Stimulated activated CD8-positive, alpha-beta memory T cell treated with anti-CD3 and anti-CD28 coated beads, Interleukin-15, amount 100 ng/mL, for 48 hours (primary cell): ENCODE measurements around the gene HLA-A.
"Not testable (repeated sequence)": the region's sequence is repeated elsewhere in the genome, so short reads cannot be mapped to it uniquely, and the experiment has no call there.

Experiments
- DNase-seq, 2 donors: peaks; one replicate each; pipeline ENCODE4 v3.0.0-alpha.2; 2020; ENCODE audit warnings: low read depth in 2 of 2

Gene HLA-A

DNA sequence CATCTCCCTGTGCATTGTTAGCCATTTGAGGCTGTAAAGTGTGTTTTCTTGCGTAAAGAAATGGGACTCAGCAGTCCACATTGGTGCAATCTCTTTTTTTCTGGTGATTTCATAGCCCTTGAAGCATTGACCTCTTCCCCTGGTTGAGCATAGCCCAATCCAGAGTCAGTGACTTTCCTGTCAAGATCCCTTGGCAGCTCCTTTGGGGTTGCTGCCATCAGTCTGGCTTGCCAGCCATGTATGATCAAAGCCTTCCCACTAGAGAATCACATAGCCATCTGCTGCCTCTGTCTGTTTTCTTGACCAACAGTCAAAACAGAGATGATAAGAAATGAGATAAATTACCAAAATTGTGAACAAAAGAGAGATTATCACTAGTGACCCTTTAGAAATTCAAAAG is 19.6 kb downstream of the HLA-A start:
- no peak for DNase-seq

DNA sequence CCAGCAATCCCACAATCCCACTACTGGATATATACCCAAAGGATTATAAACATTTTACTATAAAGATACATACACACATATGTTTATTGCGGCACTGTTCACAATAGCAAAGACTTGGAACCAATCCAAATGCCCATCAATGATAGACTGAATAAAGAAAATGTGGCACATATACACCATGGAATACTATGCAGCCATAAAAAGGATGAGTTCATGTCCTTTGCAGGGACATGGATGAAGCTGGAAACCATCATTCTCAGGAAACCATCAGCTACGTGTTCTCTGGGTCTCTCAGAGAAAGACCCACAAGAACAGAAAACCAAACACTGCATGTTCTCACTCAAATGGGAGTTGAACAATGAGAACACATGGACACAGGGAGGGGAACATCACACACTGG is 21.4 kb downstream of the HLA-A start:
- not testable (repeated sequence) for DNase-seq

DNA sequence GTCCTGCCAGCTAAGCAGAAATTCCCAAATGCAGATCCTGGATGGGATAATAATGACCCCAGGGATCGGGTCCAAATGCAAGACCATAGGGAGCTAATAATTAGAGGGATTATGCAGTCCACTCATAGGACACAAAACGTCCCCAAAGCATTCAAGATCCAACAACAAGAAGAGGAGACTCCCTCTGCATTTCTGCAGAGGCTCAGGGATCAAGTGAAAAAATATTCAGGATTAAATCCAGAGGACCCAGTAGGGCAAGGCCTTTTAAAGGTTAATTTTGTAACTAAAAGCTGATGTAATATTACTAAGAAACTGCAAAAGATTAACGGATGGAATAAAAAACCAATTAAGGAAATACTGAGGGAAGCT is 22.2 kb downstream of the HLA-A start:
- no peak for DNase-seq

DNA sequence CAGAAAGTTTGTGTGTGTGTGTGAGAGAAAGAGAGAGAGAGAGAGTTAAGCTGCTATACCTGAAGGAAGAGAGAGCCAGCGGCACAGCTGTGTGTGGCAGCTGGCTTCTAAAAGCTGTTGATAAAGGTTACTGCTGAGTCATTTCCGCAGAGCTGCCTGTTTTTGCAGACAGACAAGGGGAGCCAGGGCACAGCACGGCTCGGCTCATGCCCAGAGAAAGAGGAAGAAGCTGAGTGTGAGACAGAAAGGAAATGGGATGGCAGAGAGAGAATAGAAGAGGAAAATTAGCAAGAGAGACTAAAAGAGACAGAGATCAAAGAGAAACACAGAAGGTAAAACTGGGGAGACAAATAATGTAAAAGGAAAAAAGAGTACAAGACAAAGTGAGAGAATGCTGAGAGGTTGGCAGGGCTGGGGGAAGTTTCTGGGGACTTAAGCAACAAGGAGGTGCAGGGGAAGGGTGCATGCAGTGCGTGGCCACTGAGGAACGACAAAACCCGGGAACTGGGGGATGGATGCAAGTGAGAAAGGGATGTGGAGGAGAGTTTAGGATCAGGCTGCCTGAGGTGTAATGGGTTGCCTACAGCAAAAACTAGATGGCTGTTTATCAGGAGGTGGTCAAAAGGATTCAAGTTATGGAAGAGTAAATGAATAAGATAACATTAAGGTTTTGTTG is 22.7 kb downstream of the HLA-A start:
- DNase-seq = peak; percentile 44 to 64

DNA sequence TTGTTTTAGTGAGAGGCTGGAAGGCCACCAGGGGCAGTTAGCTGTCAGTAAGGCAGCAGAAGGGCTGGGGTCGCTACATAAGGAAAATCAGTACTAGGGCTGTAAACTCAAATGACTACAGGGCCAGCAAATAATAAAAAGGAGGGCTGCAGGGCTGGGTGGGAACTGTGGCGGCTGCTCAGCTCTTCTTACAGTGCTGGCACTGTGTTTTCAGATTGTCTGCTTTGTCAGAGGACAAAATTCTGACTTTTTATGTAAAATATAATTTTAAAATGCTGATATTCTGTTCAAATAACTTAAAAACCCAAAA is 23.2 kb downstream of the HLA-A start:
- no peak for DNase-seq

DNA sequence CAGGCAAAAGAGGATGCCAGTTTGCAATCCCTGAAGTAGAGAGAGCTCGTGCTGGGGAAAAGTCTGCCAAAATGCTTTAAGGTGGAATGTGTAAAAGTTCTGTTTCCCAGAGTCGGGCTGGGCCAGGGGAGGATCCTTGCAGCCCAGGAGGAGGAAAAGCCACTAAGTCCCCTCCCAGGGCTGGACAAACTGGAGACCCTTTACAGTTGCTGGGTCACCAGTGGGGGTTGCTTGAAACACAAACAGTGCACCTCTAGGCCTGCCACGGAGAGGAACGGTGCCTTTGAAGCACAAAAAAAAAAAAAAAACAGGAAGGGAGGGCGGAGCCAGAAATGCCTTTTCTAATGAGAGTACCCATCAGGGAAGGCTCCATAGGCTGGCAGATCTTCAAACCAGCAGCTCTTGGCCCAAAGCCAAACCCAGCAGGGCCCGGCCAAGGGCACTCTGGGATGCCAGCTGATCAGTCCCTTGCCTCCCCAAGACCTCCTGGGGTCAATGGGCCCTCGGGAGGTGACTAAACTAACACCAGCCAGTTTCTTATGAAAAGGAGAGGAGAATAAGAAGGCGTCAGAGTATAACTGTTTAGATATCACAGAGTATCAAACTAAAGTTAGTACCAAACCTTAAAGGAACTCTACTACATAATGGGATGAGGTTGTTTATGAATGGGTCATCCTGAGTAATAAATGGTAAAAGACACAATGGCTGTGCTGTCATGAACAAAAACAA is 23.7 kb downstream of the HLA-A start:
- no peak for DNase-seq

DNA sequence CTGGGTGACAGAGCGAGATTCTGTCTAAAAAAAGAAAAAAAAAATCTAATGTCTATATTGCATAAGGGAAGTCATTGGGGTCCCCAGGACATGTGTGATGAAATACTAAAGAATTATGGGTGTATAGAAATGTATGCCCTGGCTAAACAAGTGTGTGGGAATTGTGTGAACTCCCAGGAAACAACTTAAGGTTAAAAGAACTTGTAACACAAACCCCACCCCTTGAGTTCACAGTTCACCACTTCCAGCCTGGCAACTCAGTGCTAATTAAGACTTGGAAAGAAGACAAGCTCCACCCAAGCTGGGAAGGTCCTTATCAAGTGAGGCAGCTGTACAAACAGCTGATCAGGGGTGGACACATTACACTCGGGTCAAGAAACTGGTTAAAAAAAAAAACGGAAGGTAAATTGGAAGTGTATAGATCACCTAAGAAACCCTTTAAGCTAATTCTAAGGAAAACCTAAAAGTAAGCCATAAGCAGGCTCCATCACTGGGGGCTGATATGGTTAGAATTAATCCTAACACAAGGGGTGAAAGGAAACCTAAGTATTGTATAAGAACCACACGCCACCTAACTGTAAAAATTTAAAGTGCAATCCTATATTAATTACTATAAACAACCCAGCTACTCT is 25.2 kb downstream of the HLA-A start:
- DNase-seq = no peak

DNA sequence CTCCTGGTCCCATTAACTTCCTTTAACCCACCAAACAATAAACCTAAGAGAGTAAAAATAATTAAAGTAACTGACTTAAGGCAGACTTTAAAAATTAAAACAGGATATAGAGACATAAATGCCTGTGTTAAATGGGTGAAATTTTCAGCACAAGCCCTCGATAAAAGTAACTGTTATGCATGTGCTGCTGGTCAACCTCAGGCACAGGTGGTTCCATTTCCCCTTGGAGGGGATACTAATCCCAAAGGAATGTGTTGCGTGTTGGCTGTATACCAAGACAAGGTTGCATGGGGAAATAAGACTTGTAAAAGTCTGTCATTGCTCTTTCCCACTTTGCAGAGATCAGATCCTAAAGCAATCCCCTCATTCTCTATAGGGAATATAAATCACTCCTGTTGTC is 25.8 kb downstream of the HLA-A start:
- DNase-seq = no peak

DNA sequence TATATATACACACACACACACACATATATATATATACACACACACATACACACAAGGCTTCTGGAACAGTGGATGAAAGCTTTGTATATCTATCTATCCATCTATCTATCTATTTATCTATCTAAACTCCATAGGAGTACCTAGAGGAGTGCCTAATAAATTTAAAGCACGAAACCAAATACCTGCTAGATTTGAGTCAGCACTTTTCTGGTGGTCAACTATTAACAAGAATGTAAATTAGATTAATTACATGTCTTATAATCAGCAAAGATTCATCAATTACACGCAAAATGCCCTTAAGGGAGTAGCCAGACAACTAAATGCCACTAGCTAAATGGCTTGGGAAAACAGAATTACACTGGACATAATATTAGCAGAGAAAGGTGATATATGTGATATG is 26.6 kb downstream of the HLA-A start:
- no peak for DNase-seq

DNA sequence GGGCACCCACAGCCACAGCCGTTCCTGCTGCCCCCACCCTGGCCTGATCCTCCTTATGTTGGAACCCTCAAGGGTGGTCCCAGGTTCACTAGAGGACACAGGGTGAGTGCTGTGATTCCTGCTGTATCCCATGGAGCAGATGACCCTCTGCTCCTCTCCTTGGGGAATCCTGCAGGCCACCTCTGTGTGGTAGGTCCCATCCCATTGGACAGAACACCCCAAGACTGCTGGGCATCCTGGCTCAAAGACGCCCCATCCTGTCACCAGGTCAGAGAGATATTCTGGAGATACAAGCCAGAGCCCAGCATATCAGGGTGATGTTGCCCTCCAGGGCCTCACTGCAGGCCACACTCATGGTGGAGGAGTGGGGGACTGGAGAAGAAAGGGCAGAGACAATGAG is 28.4 kb downstream of the HLA-A start:
- DNase-seq = no peak

DNA sequence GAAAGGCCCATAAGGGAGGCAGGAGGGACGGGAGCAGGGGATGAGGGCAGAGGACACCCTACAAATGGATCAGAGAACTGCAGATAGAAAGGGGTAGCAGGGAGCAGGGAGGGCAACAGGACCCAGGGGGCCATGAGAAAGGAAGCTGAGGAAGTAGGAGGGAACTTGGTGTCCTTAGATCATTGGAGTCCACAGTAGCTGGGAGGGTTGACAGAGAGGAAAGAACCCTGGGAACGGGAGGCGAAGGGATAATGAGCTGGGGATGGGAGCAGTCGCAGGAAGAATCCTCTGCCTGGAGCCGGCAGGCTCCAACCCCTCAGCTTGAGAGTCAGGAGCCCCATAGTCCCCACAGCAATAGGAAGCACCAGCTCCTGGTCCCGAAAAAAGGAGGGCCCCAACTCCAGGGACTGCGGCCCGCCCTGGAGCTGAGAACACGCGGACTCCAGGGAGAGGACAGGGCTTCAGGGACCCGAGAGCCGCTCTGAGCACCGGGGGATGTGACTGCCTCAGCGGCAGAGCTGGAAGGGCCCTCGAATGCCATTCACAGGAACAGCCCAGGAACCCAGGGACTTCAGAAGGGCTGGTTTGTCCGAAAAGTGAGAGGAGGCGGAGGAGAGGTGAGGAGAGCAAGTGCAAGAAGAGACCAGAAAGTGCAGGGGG is 32.7 kb downstream of the HLA-A start:
- DNase-seq = no peak

DNA sequence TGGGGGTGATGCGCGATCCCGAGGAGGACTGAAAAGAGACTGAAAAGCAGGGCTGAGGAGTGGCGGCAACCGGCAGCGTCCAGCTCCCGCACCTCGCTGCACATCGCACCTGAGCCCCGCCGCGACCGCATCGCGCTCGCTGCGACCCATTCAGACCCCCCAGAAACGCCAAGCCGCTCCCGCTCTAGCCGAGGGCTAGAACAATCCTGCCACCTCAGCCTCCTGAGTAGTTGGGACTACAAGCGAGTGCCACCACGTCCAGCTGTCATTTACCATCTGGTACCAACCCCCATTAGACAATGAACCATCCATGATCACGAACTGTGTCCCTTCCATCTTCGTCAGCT is 33.2 kb downstream of the HLA-A start:
- no peak for DNase-seq

DNA sequence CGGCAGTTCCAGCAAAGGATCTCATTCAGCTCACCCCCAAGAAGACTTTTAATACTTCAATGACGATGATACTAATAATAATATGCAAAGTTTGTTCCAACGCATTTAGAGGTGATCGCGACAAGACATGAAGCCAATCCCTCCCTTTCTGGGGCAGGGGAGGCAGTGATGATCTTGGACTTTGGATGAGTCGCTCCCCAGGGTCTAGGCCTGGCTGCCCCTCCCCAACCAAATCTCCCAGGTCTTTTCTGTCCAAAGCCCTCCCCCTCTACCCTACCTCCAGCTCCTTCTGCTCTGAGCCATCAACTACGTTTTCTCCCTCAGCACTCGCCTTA is 33.9 kb downstream of the HLA-A start:
- DNase-seq = no peak

DNA sequence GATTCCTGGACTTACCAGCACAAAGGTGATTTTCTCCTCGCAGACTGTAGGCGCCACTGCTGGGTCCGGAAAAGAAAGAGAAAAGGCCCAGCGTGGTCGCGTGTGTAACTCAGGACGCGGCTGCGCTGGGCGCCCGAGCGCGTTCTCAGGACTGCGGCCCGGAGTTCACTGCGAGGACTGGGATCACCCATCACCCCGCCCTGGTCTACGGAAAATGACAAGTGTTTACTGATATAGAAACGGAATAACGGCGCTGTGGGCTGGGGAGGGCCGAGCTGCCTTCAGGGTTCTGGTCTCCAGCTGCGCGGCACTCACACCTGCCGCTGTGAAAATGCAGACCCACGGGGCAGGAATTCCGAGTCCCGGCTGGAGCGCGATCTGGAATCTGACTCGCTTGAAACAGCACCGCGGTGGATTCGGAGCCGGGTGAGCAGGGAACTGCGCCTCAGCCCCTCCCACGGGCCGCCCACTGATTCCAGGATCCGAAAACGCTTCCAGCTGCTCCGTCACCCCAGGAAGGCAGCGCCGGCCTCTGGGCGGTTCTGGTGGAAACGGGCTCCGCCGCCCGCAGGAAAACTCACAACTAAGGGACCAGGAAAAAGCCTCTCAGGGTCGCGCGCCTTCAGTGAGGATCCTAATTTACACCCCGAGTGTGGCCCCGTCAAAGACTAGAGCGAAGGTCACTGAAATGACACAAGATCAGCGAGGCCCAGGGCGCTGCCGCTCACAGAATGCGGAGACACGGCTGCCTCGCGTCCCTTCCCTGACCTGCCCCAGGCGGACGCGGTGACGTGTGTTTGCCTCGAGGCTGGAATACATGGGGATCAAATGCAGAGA is 34.5 kb downstream of the HLA-A start:
- DNase-seq = peak; percentile 24 to 52

DNA sequence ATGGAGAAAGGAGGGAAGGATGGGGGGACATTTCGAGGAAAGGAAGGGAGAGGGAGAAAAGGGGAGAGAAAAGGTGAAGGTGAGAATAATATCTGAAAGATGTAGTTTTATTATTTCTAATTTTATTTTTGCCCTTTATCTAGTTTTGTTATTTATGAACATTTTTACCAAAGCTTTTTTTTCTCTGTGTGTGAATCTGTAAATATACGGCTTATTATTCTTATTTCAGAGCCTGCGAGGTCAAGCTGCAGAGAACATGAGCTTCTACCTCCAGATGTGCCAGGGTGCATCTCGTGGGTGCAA is 35.0 kb downstream of the HLA-A start:
- DNase-seq = no peak

DNA sequence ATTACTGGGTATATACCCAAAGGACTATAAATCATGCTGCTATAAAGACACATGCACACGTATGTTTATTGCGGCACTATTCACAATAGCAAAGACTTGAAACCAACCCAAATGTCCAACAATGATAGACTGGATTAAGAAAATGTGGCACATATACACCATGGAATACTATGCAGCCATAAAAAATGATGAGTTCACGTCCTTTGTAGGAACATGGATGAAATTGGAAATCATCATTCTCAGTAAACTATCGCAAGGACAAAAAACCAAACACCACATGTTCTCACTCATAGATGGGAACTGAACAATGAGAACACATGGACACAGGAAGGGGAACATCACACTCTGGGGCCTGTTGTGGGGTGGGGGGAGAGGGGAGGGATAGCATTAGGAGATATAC is 37.7 kb downstream of the HLA-A start:
- DNase-seq = not testable (repeated sequence)

DNA sequence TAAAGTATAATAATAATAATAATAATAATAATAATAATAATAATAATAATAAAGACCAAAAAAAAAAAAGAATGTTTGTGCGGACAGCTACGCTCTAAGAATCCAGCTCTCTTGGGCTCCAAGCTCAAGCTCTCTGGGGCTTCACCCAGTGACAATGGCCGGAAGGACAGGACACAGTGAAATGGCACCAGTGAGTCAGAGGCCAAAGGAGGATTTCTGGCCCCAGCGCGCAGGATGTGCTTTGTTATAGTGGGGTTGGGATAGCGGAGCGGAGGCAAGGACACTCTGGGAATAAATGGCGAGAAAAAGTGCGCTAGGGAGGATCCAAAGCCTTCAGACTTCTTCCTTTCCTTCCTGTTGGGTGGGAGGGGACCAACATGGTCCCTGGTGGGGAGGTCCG is 38.2 kb downstream of the HLA-A start:
- no peak for DNase-seq

DNA sequence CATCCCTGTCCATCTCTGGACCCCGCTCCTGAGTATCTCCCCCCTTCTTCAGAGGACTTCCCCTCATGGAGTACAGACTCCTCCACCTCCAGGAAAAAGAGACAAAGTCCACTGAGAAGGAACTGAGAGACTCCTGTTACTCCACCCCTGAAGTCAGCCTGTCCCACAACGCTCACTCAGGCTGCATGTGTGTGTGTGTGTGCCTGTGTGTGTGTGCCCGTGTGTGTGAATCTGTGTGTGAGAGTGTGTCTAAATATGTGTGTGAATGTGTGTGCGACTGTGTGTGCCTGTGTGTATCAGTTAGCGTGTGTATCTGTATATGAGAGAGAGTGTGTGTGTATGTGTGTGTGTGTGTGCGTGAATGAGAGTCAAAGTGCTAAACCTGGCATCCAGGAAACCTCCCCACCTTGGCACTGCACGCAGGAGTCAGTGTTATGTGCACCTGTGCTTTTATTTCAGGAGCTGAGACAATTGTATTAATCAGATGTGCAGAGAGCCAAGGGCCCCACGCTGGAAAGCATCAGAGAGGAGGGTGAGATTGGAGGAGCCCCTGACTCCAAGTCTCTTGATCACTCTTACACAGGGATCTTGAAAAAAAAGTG is 39.0 kb downstream of the HLA-A start:
- no peak for DNase-seq

DNA sequence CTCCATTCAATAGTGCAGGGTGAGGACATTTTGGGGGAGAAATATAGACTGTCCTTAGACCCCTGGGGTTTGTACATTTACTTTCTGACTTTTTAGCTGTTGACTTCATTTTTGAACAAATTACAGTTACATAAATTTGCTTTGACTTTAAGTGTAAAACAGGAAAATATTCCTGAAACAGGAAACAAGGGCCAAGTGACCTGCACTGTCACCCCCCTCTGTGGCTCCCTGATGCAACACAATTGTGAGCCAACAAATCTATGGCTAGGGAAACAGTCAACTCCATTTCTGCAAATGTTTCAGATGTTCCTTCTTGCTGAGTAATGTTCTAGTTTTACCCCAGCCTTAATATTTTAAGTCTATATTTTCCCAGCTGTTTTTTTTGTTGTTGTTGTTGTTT is 39.8 kb downstream of the HLA-A start:
- DNase-seq = no peak

DNA sequence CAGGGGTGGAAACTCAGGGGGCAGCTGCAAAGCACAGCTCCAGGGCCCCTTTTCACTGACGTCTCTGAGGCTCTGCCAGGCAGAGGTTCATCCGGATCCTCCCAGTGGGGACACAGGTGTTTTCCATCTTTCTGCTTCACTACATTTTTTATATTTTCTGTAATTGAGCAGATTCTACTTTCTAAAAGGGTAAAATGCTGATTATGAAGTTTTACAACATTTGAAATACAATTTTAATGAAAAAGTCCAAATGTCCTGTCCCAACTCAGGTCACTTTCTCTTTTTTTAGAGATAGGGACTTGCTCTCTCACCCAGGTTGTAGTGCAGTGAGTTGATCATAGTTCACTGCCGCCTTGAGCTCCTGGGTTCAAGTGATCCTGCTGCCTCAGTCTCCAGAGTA is 41.9 kb downstream of the HLA-A start:
- no peak for DNase-seq

DNA sequence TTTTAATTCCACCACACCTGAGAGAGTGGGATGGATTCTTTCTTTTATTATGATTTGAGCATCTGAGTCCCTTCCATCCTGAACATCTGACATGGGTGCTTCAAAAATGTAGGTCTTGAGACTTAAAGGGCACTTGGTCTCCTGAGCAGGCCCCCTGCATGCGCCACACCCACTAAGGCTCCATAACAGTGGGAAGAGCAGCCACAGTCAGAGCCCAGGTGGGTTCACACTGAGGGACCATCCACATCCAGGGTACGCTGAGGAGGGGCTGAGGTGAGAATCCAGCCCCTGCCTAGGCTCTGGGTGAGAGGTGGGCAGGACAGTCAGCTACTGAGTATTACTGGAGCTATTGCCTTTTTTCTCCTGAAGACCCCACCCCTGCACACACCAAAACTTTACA is 42.7 kb downstream of the HLA-A start:
- no peak for DNase-seq

DNA sequence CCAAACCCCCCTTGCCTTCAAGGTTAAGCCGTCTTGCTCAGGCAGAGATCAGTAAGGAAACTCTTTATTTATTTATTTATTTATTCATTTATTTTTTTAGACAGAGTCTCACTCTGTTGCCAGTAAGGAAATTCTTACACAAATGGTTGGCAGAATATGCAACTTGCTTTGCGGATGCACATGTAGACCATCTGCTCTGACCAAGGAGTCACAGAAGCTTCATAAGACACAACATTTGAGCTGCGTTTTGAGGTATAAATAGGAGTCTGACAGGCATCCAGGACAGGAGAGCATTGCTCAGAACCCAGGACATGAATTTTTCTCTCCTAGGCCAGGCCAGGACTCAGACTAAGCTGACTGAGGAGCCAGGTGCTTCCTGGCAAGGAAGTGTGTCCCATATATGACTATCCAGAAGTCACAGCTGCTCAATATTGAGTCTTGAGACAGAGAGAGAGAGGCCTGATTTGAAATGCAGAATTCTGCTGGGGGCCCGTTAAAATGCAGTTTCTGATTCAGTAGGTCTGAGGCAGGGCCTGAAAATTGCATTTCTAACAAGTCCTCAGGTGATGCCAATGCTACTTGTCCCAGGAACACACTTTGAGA is 43.9 kb downstream of the HLA-A start:
- no peak for DNase-seq
